SK-N-SH treated with all-trans-retinoic acid at 6 μM for 48 hours (cell line): Measurements from ENCODE around the gene FAM118A.

ENCODE experiments used
- ATAC-seq: fragments of 200-7000 bp; cut with Tn5 transposase; 3 replicates; pipeline ENCODE4 v1.9.1; 2020; ENCODE audit warnings: mild to moderate bottlenecking, moderate library complexity
- ARNTL ChIP-seq: fragments of 450-650 bp; formaldehyde crosslinking; IDR thresholded peaks from 2 replicates; pipeline ENCODE4 v1.5.0; 2020; ENCODE audit warnings: low read depth, mild to moderate bottlenecking, moderate library complexity, borderline replicate concordance
- BACH2 ChIP-seq: fragments of 250-450 bp; sonication (Bioruptor Pico); IDR thresholded peaks from 2 replicates; pipeline ENCODE4 v1.9.0; 2021; ENCODE audit warnings: mild to moderate bottlenecking, borderline replicate concordance
- CREB5 ChIP-seq: fragments of 250-450 bp; sonication (Bioruptor Pico); IDR thresholded peaks from 2 replicates; pipeline ENCODE4 v1.5.1; 2020; ENCODE audit warnings: low read depth, mild to moderate bottlenecking, moderate library complexity
- CSDC2 ChIP-seq: fragments of 250-450 bp; sonication (Bioruptor Pico); IDR thresholded peaks from 2 replicates; pipeline ENCODE4 v1.5.0; 2020; ENCODE audit warnings: mild to moderate bottlenecking, moderate library complexity
- CSRNP3 ChIP-seq: fragments of 250-450 bp; sonication (Bioruptor Pico); IDR thresholded peaks from 2 replicates; pipeline ENCODE4 v1.5.1; 2021; ENCODE audit warnings: mild to moderate bottlenecking, moderate library complexity
- ESRRG ChIP-seq: fragments of 250-450 bp; sonication (Bioruptor Pico); IDR thresholded peaks from 2 replicates; pipeline ENCODE4 v1.6.1; 2021; ENCODE audit warnings: mild to moderate bottlenecking
- GLIS3 ChIP-seq: fragments of 250-450 bp; sonication (Bioruptor Pico); IDR thresholded peaks from 2 replicates; pipeline ENCODE4 v1.5.0; 2020; ENCODE audit warnings: mild to moderate bottlenecking, moderate library complexity
- ISL1 ChIP-seq: fragments of 250-450 bp; sonication (Bioruptor Pico); IDR thresholded peaks from 2 replicates; pipeline ENCODE4 v2.1.2; 2022; ENCODE audit warnings: mild to moderate bottlenecking, moderate library complexity
- OSR1 ChIP-seq: fragments of 250-450 bp; sonication (Bioruptor Pico); IDR thresholded peaks from 2 replicates; pipeline ENCODE4 v1.8.0; 2022; ENCODE audit warnings: moderate library complexity, mild to moderate bottlenecking, inconsistent platforms
- PATZ1 ChIP-seq: fragments of 250-450 bp; sonication (Bioruptor Pico); IDR thresholded peaks from 2 replicates; pipeline ENCODE4 v1.8.0; 2020; ENCODE audit warnings: mild to moderate bottlenecking, moderate library complexity, borderline replicate concordance
- POU6F1 ChIP-seq: fragments of 250-450 bp; sonication (Bioruptor Pico); IDR thresholded peaks from 2 replicates; pipeline ENCODE4 v1.8.0; 2021; ENCODE audit warnings: low read depth, mild to moderate bottlenecking, moderate library complexity, borderline replicate concordance
- PPARA ChIP-seq: fragments of 250-450 bp; sonication (Bioruptor Pico); IDR thresholded peaks from 2 replicates; pipeline ENCODE4 v1.5.0; 2020; ENCODE audit warnings: mild to moderate bottlenecking, borderline replicate concordance
- RARB ChIP-seq: fragments of 250-450 bp; sonication (Bioruptor Pico); IDR thresholded peaks from 2 replicates; pipeline ENCODE4 v1.8.0; 2021; ENCODE audit warnings: mild to moderate bottlenecking, moderate library complexity
- SNAI2 ChIP-seq: fragments of 250-450 bp; sonication (Bioruptor Pico); IDR thresholded peaks from 2 replicates; pipeline ENCODE4 v1.5.0; 2020; ENCODE audit warnings: mild to moderate bottlenecking, moderate library complexity
- TCF4 ChIP-seq: fragments of 250-450 bp; sonication (Bioruptor Pico); IDR thresholded peaks from 2 replicates; pipeline ENCODE4 v1.8.0; 2021; ENCODE audit warnings: mild to moderate bottlenecking, moderate library complexity, borderline replicate concordance
- TOX ChIP-seq: fragments of 250-450 bp; sonication (Bioruptor Pico); IDR thresholded peaks from 2 replicates; pipeline ENCODE4 v1.8.0; 2021; ENCODE audit warnings: mild to moderate bottlenecking, moderate library complexity, borderline replicate concordance
- ZC3H10 ChIP-seq: fragments of 250-450 bp; sonication (Bioruptor Pico); IDR thresholded peaks from 2 replicates; pipeline ENCODE4 v1.5.1; 2021; ENCODE audit warnings: mild to moderate bottlenecking, moderate library complexity
- ZFP3 ChIP-seq: fragments of 250-450 bp; sonication (Bioruptor Pico); IDR thresholded peaks from 2 replicates; pipeline ENCODE4 v1.5.0; 2020; ENCODE audit warnings: mild to moderate bottlenecking, moderate library complexity
- ZFP30 ChIP-seq: fragments of 450-650 bp; formaldehyde crosslinking; IDR thresholded peaks from 2 replicates; pipeline ENCODE4 v1.5.0; 2022; ENCODE audit warnings: mild to moderate bottlenecking, moderate library complexity
- ZNF565 ChIP-seq: fragments of 450-650 bp; formaldehyde crosslinking; conservative IDR thresholded peaks from 2 replicates; pipeline ENCODE4 v1.5.0; 2020; ENCODE audit warnings: low read depth, mild to moderate bottlenecking, moderate library complexity
- ZNF70 ChIP-seq: fragments of 450-650 bp; formaldehyde crosslinking; IDR thresholded peaks from 2 replicates; pipeline ENCODE4 v1.5.0; 2020; ENCODE audit warnings: mild to moderate bottlenecking, moderate library complexity
- ZNF8 ChIP-seq: fragments of 450-650 bp; formaldehyde crosslinking; IDR thresholded peaks from 2 replicates; pipeline ENCODE4 v1.5.0; 2020; ENCODE audit warnings: mild to moderate bottlenecking, moderate library complexity

Gene FAM118A

GRCh38 chr22:45336971-45337431 is 27.3 kb downstream of the FAM118A start:
- no peak for TF ChIP-seq OSR1 (CRISPR knock-in tag)
- TF ChIP-seq ZFP30 = no peak
- no peak for TF ChIP-seq ZNF70
- no peak for TF ChIP-seq PPARA
- no peak for TF ChIP-seq ZC3H10
- no peak for TF ChIP-seq ISL1 (CRISPR knock-in tag)
- no peak for TF ChIP-seq ZNF8 (CRISPR knock-in tag)
- TF ChIP-seq BACH2 = no peak
- TF ChIP-seq SNAI2 = no peak
- no peak for TF ChIP-seq CREB5
- TF ChIP-seq TOX (CRISPR knock-in tag) = no peak
- TF ChIP-seq ESRRG (CRISPR knock-in tag) = no peak
- TF ChIP-seq ZNF565 (CRISPR knock-in tag) = no peak
- no peak for TF ChIP-seq CSRNP3 (CRISPR knock-in tag)
- ATAC-seq = no peak

- no peak for ATAC-seq
- no peak for TF ChIP-seq GLIS3 (CRISPR knock-in tag)
- TF ChIP-seq CSDC2 (CRISPR knock-in tag) = no peak
- TF ChIP-seq TOX (CRISPR knock-in tag) = no peak
- no peak for TF ChIP-seq RARB (CRISPR knock-in tag)
- TF ChIP-seq OSR1 (CRISPR knock-in tag) = no peak
- no peak for TF ChIP-seq ZNF8 (CRISPR knock-in tag)
- no peak for TF ChIP-seq ZC3H10
- TF ChIP-seq TCF4 (CRISPR knock-in tag) = no peak
- no peak for TF ChIP-seq ZFP3 (CRISPR knock-in tag)
- TF ChIP-seq CSRNP3 (CRISPR knock-in tag) = no peak
- TF ChIP-seq ZNF565 (CRISPR knock-in tag) = no peak
These were observed 27.8 kb downstream of the FAM118A start for GRCh38 chr22:45337536-45337935.

- TF ChIP-seq ZFP3 (CRISPR knock-in tag) (no peak), OSR1 (CRISPR knock-in tag) (no peak), ZNF70 (no peak), ZNF565 (CRISPR knock-in tag) (no peak), CREB5 (no peak), GLIS3 (CRISPR knock-in tag) (no peak), ZNF8 (CRISPR knock-in tag) (no peak), TCF4 (CRISPR knock-in tag) (no peak), ZFP30 (no peak), ESRRG (CRISPR knock-in tag) (no peak), PPARA (no peak), POU6F1 (CRISPR knock-in tag) (no peak), BACH2 (no peak), SNAI2 (no peak), RARB (CRISPR knock-in tag) (no peak), ISL1 (CRISPR knock-in tag) (no peak), CSRNP3 (CRISPR knock-in tag) (no peak), PATZ1 (CRISPR knock-in tag) (no peak), ARNTL (no peak)
- TF ChIP-seq, all 23 proteins: peak for 0
- no peak for ATAC-seq
These were observed 29.1 kb downstream of the FAM118A start for GRCh38 chr22:45338795-45339194.
